C1 segment of cervical spinal cord (tissue), 14 donors: ENCODE data around the gene GRIA4.

ENCODE experiments used
- DNase-seq, 14 donors: peaks; one replicate each; lab custom pipeline; 2025; lab: John Stamatoyannopoulos, UW

The GRIA4 gene

GRCh38 chr11:105609832-105610781, at the start of gene GRIA4:
TSS of gene GRIA4 (plus strand) at chr11:105610073. CDS start at chr11:105610998, 925 bp downstream.
- peak in 12 of 14 donors; percentile 51 to 89 (median 78) for DNase-seq

- DNase-seq, result no peak
Observed at GRCh38 chr11:105573091-105573490, 36.8 kb upstream of the GRIA4 start.

- DNase-seq, result no peak
Observed at GRCh38 chr11:105574974-105575373, 34.9 kb upstream of the GRIA4 start.

- no peak for DNase-seq
Observed at GRCh38 chr11:105577641-105578040, 32.2 kb upstream of the GRIA4 start.

GRCh38 chr11:105579111-105579510, 30.8 kb upstream of the GRIA4 start:
- DNase-seq, result no peak

GRCh38 chr11:105582497-105582896, 27.4 kb upstream of the GRIA4 start:
- DNase-seq, result no peak

GRCh38 chr11:105588001-105588400, 21.9 kb upstream of the GRIA4 start:
- no peak for DNase-seq

GRCh38 chr11:105589346-105589745, 20.5 kb upstream of the GRIA4 start:
- DNase-seq, result no peak

GRCh38 chr11:105592035-105592434, 17.8 kb upstream of the GRIA4 start:
- no peak for DNase-seq

- no peak for DNase-seq
Observed at GRCh38 chr11:105598371-105598770, 11.5 kb upstream of the GRIA4 start.

GRCh38 chr11:105603156-105603555, 6.7 kb upstream of the GRIA4 start:
- no peak for DNase-seq

- DNase-seq, result peak in 10 of 14 donors; percentile 12 to 77 (median 28)
Observed at GRCh38 chr11:105609341-105609781, 512 bp upstream of the GRIA4 start.

- peak in 4 of 14 donors; percentile 36 to 71 (median 51) for DNase-seq
Observed at GRCh38 chr11:105610871-105611571, 1.1 kb downstream of the GRIA4 start.

- peak in 8 of 14 donors; percentile 13 to 82 (median 35) for DNase-seq
Observed at GRCh38 chr11:105611572-105612441, 1.9 kb downstream of the GRIA4 start.

- DNase-seq, result peak in 2 of 14 donors; percentile 2 to 68
Observed at GRCh38 chr11:105612771-105613170, 2.9 kb downstream of the GRIA4 start.

GRCh38 chr11:105613183-105613582, 3.3 kb downstream of the GRIA4 start:
- no peak for DNase-seq

GRCh38 chr11:105618343-105618955, 8.6 kb downstream of the GRIA4 start:
- peak in 1 of 14 donors; percentile 57 for DNase-seq

GRCh38 chr11:105619556-105619955, 9.7 kb downstream of the GRIA4 start:
- DNase-seq, result no peak

- no peak for DNase-seq
Observed at GRCh38 chr11:105622016-105622415, 12.1 kb downstream of the GRIA4 start.

- no peak for DNase-seq
Observed at GRCh38 chr11:105632316-105632715, 22.4 kb downstream of the GRIA4 start.

GRCh38 chr11:105635466-105635865, 25.6 kb downstream of the GRIA4 start:
- peak in 1 of 14 donors; percentile 59 for DNase-seq
